Activated CD8-positive, alpha-beta memory T cell treated with anti-CD3 and anti-CD28 coated beads for 48 hours (primary cell): Measurements from ENCODE around the gene PADI4.

Source experiments
- DNase-seq, 3 experiments: peaks; one replicate each; pipeline ENCODE4 v3.0.0-alpha.2; 2020; ENCODE audit warnings: low read depth in 2 of 3, low spot score in 2 of 3

PADI4 gene

GRCh38 chr1:17281775-17282181 is 26.2 kb upstream of the PADI4 start:
- DNase-seq, result no peak

- no peak for DNase-seq
These were observed 25.2 kb upstream of the PADI4 start for GRCh38 chr1:17282836-17283235.

- DNase-seq, result no peak
These were observed 21.4 kb upstream of the PADI4 start for GRCh38 chr1:17286646-17287045.

- no peak for DNase-seq
These were observed 20.7 kb upstream of the PADI4 start for GRCh38 chr1:17287130-17287776.

- DNase-seq, result no peak
These were observed 18.3 kb upstream of the PADI4 start for GRCh38 chr1:17289721-17290120.

- no peak for DNase-seq
These were observed 17.4 kb upstream of the PADI4 start for GRCh38 chr1:17290553-17290952.

GRCh38 chr1:17292299-17293160 is 15.5 kb upstream of the PADI4 start:
- no peak for DNase-seq

GRCh38 chr1:17293681-17294425 is 14.1 kb upstream of the PADI4 start:
- no peak for DNase-seq

- no peak for DNase-seq
These were observed 12.7 kb upstream of the PADI4 start for GRCh38 chr1:17295292-17295691.

GRCh38 chr1:17296086-17296485 is 11.9 kb upstream of the PADI4 start:
- no peak for DNase-seq

GRCh38 chr1:17297991-17298390 is 10.0 kb upstream of the PADI4 start:
- no peak for DNase-seq

- no peak for DNase-seq
These were observed 6.2 kb upstream of the PADI4 start for GRCh38 chr1:17301767-17302166.

- no peak for DNase-seq
These were observed 3.7 kb upstream of the PADI4 start for GRCh38 chr1:17304151-17304825.

GRCh38 chr1:17304826-17305175 is 3.2 kb upstream of the PADI4 start:
- DNase-seq, result no peak

- DNase-seq, result no peak
These were observed 2.4 kb upstream of the PADI4 start for GRCh38 chr1:17305576-17306095.

GRCh38 chr1:17306407-17306806 is 1.6 kb upstream of the PADI4 start:
- DNase-seq, result no peak

GRCh38 chr1:17306921-17307320 is 1.1 kb upstream of the PADI4 start:
- DNase-seq, result no peak

GRCh38 chr1:17307329-17307728 is 668 bp upstream of the PADI4 start:
- DNase-seq, result no peak

GRCh38 chr1:17308593-17308992 is 596 bp downstream of the PADI4 start:
- no peak for DNase-seq

- DNase-seq, result no peak
These were observed 1.6 kb downstream of the PADI4 start for GRCh38 chr1:17309426-17310067.
